GM21619 (cell line): ENCODE measurements around the gene ZNF226.
"Not testable (repeated sequence)": the region's sequence is repeated elsewhere in the genome, so short reads cannot be mapped to it uniquely, and the experiment has no call there.

Source experiments
- ATAC-seq: cut with Tn5 transposase; IDR thresholded peaks from one replicate; pipeline ENCODE4 v1.9.1; 2021; ENCODE audit not compliant: unreplicated experiment

Gene ZNF226

DNA sequence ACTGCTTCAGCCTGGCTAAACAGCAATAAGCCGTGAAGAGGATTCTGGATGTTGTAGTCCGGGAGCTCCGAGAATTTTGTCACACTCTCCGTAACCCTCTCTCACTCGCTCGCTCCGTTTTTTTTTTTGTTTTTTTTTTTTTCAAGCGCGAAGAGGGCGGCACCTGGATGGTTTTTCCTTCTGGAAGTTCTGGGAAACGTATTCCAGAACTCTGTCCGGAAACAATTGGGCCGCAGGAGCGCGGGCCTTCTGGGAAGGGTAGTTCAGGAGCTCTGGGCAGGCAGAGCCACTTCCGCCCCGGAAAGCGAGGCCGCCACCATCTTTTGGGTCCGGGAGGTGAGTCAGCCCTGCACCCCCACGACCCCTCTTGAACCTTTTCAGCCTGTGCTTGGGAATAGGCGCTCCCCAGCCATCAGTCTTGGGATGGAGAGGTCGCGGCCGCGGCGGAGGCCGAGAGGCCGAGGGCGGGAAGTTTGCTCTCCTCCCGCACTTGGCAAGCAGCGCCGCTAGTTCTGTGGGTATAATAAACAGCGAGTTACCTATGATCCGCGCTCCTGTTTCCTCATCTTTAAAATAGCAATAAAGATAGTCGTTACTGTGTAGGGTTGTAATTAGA is 47.5 kb downstream of the ZNF226 start, which contains the start of gene ZNF227:
Gene ZNF227, plus strand, starts transcription at position 283 of the 616 bp plus-strand sequence. CDS start 5,261 bp downstream, outside the sequence.
- ATAC-seq: peak; percentile 79

DNA sequence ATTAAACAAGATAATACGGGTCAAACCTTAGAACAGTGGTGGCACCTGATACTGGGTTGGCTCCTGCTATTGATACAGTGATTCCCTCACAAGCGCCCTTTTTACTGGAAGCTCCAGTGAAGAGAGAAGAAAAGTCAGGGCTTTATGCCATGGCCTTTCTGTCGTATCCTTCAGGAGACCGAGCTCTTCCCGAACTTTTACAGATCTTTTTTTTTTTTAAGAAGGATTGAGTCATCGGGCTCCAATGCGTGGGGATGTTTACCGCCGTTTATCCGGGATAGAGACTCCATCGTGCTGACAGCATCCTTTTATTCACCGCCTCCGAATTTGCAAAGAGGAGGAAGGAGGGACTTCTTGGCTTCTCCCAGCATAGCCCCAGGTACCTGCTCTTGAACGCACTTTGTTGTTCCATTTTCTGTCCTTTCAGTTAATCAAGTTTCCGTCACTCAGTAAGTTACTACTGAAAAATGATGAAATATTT is 48.0 kb downstream of the ZNF226 start:
- ATAC-seq: peak; percentile 19

DNA sequence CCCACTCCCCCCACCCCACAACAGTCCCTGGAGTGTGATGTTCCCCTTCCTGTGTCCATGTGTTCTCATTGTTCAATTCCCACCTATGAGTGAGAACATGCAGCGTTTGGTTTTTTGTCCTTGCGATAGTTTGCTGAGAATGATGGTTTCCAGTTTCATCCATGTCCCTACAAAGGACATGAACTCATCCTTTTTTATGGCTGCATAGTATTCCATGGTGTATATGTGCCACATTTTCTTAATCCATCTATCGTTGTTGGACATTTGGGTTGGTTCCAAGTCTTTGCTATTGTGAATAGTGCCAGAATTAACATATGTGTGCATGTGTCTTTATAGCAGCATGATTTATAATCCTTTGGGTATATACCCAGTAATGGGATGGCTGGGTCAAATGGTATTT is 55.0 kb downstream of the ZNF226 start:
- not testable (repeated sequence) for ATAC-seq

DNA sequence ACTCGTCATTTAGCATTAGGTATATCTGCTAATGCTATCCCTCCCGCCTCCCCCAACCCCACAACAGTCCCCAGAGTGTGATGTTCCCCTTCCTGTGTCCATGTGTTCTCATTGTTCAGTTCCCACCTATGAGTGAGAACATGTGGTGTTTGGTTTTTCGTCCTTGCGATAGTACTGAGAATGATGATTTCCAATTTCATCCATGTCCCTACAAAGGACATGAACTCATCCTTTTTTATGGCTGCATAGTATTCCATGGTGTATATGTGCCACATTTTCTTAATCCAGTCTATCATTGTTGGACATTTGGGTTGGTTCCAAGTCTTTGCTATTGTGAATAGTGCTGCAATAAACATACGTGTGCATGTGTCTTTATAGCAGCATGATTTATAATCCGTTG is 55.9 kb downstream of the ZNF226 start:
- not testable (repeated sequence) for ATAC-seq

DNA sequence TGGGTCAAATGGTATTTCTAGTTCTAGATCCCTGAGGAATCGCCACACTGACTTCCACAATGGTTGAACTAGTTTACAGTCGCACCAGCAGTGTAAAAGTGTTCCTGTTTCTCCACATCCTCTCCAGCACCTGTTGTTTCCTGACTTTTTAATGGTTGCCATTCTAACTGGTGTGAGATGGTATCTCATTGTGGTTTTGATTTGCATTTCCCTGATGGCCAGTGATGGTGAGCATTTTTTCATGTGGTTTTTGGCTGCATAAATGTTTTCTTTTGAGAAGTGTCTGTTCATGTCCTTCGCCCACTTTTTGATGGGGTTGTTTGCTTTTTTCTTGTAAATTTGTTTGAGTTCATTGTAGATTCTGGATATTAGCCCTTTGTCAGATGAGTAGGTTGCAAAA is 56.4 kb downstream of the ZNF226 start:
- not testable (repeated sequence) for ATAC-seq
